Fibroblast of skin of back (primary cell): ENCODE measurements around the gene EGR1.

Experiments
- DNase-seq: peaks from one replicate; pipeline ENCODE4 v3.0.0-alpha.2; 2013

Gene EGR1

GRCh38 chr5:138508958-138509357 lies 43.7 kb downstream of the EGR1 start:
- DNase-seq = no peak

DNA sequence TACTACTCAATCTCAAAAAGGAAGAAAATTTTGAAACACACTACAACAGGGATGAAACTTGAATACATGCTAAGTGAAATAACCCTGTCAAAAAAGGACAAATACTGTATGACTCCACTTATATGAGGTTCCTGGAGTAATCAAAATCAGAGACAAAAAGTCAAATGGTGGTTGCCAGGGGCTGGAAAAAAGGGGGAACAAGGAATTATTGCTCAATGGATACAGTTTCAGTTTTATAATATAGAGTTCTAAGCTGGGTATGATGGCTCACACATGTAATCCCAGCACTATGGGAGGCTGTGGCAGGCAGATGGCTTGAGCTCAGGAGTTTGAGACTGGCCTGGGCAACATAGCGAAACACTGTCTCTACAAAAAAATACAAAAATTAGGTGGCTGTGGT lies 48.7 kb downstream of the EGR1 start:
- DNase-seq = no peak

GRCh38 chr5:138515556-138516245 lies 50.4 kb downstream of the EGR1 start:
- DNase-seq = no peak

DNA sequence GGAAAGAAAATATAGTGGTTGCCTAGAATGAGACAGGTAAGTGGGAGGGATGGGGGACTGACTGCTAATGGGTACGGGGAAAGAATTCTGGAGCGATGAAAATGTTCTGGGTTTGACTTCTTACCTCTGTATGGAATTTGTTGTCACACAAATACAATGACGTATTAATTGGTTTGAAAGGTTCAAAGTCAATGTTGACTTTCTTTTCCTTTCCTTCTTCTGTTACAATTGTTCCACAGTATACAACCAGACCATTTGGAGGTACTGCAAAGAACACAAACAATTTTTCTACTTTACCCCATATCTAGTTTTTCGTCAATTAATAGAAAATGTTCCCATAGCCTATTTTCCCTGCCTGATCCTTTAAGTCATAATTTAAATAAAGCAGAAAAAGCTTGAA lies 52.2 kb downstream of the EGR1 start:
- DNase-seq = no peak
